ENCODE results near the gene IRF7.

IRF7 gene

GRCh38 chr11:630871-631270 is 15.1 kb upstream of the IRF7 start:
- H3K4me3 ChIP-seq (ENCODE audit: low read depth, low read length), result no peak overlapping the region
- TF ChIP-seq, protein P1, sequence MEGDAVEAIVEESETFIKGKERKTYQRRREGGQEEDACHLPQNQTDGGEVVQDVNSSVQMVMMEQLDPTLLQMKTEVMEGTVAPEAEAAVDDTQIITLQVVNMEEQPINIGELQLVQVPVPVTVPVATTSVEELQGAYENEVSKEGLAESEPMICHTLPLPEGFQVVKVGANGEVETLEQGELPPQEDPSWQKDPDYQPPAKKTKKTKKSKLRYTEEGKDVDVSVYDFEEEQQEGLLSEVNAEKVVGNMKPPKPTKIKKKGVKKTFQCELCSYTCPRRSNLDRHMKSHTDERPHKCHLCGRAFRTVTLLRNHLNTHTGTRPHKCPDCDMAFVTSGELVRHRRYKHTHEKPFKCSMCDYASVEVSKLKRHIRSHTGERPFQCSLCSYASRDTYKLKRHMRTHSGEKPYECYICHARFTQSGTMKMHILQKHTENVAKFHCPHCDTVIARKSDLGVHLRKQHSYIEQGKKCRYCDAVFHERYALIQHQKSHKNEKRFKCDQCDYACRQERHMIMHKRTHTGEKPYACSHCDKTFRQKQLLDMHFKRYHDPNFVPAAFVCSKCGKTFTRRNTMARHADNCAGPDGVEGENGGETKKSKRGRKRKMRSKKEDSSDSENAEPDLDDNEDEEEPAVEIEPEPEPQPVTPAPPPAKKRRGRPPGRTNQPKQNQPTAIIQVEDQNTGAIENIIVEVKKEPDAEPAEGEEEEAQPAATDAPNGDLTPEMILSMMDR (conservative IDR thresholded peaks at IDR 0.05; ENCODE audit: low read depth, low read length), result no peak
- DNase-seq (ENCODE audit: low read depth), result no peak

DNA sequence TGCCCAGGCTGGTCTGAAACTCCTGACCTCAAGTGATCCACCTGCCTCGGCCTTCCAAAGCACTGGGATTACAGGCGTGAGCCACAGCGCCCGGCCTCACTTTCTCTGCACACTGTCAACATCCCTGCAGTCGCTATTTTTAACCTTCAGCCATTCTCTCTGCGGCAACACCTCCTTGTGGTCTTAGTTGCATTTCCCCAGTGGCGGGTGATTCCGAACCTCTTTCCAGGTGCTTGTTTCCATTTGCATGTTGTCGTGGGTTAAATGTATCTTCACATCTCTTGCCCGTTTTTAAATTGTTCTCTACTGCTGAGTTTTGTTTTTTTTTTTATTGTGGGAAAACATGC is 13.5 kb upstream of the IRF7 start:
- TF ChIP-seq, protein P1 (conservative IDR thresholded peaks at IDR 0.05; ENCODE audit: low read depth, low read length), result peak; percentile 5
- no peak for DNase-seq (ENCODE audit: low read depth)
- H3K4me3 ChIP-seq (ENCODE audit: low read depth, low read length), result no peak overlapping the region

GRCh38 chr11:628056-628455 is 12.3 kb upstream of the IRF7 start:
- TF ChIP-seq, protein P1 (conservative IDR thresholded peaks at IDR 0.05; ENCODE audit: low read depth, low read length), result no peak
- DNase-seq (ENCODE audit: low read depth), result no peak

GRCh38 chr11:627308-627576 is 11.5 kb upstream of the IRF7 start:
- TF ChIP-seq, protein P1 (conservative IDR thresholded peaks at IDR 0.05; ENCODE audit: low read depth, low read length), result no peak
- DNase-seq (ENCODE audit: low read depth), result no peak
- no peak overlapping the region for H3K4me3 ChIP-seq (ENCODE audit: low read depth, low read length)

More at GRCh38 chr11:628056-628455, 12.3 kb upstream of the IRF7 start:
- no peak overlapping the region for H3K4me3 ChIP-seq (ENCODE audit: low read depth, low read length)

GRCh38 chr11:626475-627307 is 10.9 kb upstream of the IRF7 start, which contains the start of gene SCT:
Gene SCT (minus strand): TSS chr11:627181. CDS start chr11:627143, 38 bp downstream.
- TF ChIP-seq, protein P1 (conservative IDR thresholded peaks at IDR 0.05; ENCODE audit: low read depth, low read length), result no peak
- no peak within 1 kb of the TSS for H3K4me3 ChIP-seq (ENCODE audit: low read depth, low read length)
- DNase-seq (ENCODE audit: low read depth), result no peak

- no peak overlapping the region for H3K4me3 ChIP-seq (ENCODE audit: low read depth, low read length)
- DNase-seq (ENCODE audit: low read depth), result no peak
- TF ChIP-seq, protein P1 (conservative IDR thresholded peaks at IDR 0.05; ENCODE audit: low read depth, low read length), result no peak
Observed at GRCh38 chr11:625636-626268, 10.0 kb upstream of the IRF7 start.

All from choroid plexus epithelial cell (primary cell).